Keratinocyte (primary cell): ENCODE results near the gene SCD5.

Experiments used
- CTCF ChIP-seq, 3 experiments: IDR thresholded peaks in 1 of 3; conservative IDR thresholded peaks in 1 of 3; optimal IDR thresholded peaks in 1 of 3; 2 replicates in 2 of 3; 3 replicates in 1 of 3; pipeline versions ENCODE3 to v1.5.1; 2011; ENCODE audit warnings: low read length in 3 of 3, mild to moderate bottlenecking in 3 of 3, moderate library complexity in 2 of 3, control low read depth in 1 of 3, inconsistent platforms in 1 of 3; ENCODE audit not compliant: insufficient read depth in 2 of 3; ENCODE audit errors: extremely low read depth in 1 of 3
- EZH2 ChIP-seq: IDR thresholded peaks from one replicate; pipeline ENCODE4 v1.6.1; 2012; ENCODE audit warnings: inconsistent platforms, mild to moderate bottlenecking, low read length, moderate library complexity

DNA sequence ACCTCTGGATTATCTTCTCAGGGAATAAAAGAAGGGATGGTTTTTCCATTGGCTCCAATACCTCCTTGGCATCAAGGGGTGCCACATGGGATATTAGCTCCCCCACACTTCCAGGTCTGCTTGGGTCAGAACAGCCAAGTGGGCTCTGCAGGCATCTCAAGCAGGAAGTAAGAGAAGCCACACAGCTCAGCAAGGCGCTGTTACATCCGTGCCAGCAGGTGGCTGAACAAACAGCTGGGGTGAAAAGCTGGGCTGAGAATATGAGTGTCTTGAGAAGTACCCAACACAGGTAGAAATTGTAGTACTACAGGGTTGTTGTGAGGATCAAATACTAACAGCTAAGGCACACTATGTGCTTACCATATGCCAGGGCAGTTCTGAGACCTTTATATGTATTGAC, 160.1 kb downstream of the SCD5 start:
- TF ChIP-seq CTCF (optimal IDR thresholded peaks at IDR 0.05 in 1 of 3, IDR thresholded peaks at IDR 0.05 in 1 of 3, conservative IDR thresholded peaks at IDR 0.05 in 1 of 3; ENCODE audit: extremely low read depth in 1 of 3, insufficient read depth in 2 of 3, low read length in 3 of 3): no peak
- no peak for TF ChIP-seq EZH2
